GM12878 (cell line): ENCODE results near the gene MYBPC2.

Source experiments
- CBFB ChIP-seq: IDR thresholded peaks from 2 replicates; pipeline ENCODE4 v1.6.1; 2016; ENCODE audit warnings: antibody characterized with exemption, low read depth
- JUND ChIP-seq: IDR thresholded peaks from 2 replicates; pipeline ENCODE4 v1.6.1; 2012; ENCODE audit warnings: low read depth, mild to moderate bottlenecking, low read length, improper control_type of control experiment, moderate library complexity
- TF ChIP-seq, protein P1 (sequence below), 3 experiments: IDR thresholded peaks in 2 of 3; conservative IDR thresholded peaks in 1 of 3; 2 replicates each; pipeline ENCODE4 v1.5.1; 2011; ENCODE audit warnings: low read depth in 3 of 3, low read length in 3 of 3, mild to moderate bottlenecking in 3 of 3, control low read depth in 2 of 3, moderate library complexity in 2 of 3, inconsistent platforms in 1 of 3, mixed read lengths in 1 of 3; ENCODE audit not compliant: control insufficient read depth in 2 of 3, insufficient read depth in 1 of 3; ENCODE audit errors: extremely low read depth in 1 of 3

DNA sequence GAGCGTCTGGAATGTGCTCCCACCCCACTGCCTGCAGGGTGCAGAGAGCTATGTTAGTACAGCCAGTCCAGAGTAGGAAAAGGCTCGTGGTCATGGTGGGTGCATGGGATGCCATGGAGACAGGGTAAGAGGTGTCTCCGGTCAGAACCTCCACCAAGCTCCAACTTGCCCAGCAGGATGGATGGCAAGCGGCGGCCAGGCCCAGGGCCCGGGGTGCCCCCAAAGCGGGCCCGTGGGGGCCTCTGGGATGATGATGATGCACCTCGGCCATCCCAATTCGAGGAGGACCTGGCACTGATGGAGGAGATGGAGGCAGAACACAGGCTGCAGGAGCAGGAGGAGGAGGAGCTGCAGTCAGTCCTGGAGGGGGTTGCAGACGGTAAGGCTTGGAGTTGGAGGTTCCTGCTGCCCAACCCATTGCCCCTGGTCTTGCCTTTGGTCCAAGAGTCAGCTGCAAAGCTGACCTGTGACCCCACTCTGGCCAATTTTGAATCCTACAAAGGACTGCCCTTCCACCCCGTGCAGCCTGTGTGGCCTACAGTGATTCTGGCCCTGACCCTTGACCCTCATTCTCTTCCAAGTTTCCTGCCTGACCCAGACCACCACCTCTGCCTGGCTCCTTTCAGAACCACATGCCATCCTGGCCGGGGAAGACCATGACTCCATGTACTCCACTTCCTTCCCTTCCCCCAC is 33.9 kb upstream of the MYBPC2 start:
- TF ChIP-seq CBFB (no peak), JUND (no peak)
- TF ChIP-seq, protein P1, sequence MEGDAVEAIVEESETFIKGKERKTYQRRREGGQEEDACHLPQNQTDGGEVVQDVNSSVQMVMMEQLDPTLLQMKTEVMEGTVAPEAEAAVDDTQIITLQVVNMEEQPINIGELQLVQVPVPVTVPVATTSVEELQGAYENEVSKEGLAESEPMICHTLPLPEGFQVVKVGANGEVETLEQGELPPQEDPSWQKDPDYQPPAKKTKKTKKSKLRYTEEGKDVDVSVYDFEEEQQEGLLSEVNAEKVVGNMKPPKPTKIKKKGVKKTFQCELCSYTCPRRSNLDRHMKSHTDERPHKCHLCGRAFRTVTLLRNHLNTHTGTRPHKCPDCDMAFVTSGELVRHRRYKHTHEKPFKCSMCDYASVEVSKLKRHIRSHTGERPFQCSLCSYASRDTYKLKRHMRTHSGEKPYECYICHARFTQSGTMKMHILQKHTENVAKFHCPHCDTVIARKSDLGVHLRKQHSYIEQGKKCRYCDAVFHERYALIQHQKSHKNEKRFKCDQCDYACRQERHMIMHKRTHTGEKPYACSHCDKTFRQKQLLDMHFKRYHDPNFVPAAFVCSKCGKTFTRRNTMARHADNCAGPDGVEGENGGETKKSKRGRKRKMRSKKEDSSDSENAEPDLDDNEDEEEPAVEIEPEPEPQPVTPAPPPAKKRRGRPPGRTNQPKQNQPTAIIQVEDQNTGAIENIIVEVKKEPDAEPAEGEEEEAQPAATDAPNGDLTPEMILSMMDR (IDR thresholded peaks at IDR 0.05 in 2 of 3, conservative IDR thresholded peaks at IDR 0.05 in 1 of 3; ENCODE audit: control insufficient read depth in 2 of 3, extremely low read depth in 1 of 3, insufficient read depth in 1 of 3, low read depth in 3 of 3, low read length in 3 of 3), result no peak
